ENCODE measurements around the gene ALDH18A1.

- TF ChIP-seq CTCF (IDR thresholded peaks at IDR 0.05) (no peak), POLR2A (IDR thresholded peaks at IDR 0.05) (no peak)
Measured at GRCh38 chr10:95556994-95557767, 99.3 kb downstream of the ALDH18A1 start.

Data from thyroid gland (tissue), 4 donors.